ENCODE data around the gene GSG1L.

GSG1L gene

DNA sequence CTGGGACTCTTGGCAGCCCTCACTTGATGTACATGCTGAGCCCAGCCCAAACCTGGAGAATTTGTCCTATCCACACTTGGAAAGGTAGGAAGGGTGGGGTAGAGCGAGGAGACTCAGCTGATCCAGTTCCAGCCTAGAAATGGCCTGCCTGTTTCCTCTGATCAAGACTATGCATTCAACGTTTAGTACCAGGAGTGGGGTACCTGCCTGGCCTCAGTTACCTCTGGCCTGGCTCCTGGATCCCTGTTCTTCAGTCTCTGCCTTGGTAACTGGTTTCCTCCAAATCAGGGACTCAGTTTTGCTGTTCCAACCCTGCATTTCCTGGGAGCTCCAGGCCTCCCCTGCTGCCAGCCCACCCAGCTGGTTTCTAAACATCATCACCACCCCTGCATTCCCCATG lies 233.5 kb downstream of the GSG1L start:
- no peaks in the 10 kb centered on the region for H3K36me3 ChIP-seq (ENCODE audit: control insufficient read depth, insufficient read depth, low read length)
- no peak overlapping the region for H3K4me3 ChIP-seq (replicated peaks; ENCODE audit: low read depth, low read length)
- TF ChIP-seq, protein P1, sequence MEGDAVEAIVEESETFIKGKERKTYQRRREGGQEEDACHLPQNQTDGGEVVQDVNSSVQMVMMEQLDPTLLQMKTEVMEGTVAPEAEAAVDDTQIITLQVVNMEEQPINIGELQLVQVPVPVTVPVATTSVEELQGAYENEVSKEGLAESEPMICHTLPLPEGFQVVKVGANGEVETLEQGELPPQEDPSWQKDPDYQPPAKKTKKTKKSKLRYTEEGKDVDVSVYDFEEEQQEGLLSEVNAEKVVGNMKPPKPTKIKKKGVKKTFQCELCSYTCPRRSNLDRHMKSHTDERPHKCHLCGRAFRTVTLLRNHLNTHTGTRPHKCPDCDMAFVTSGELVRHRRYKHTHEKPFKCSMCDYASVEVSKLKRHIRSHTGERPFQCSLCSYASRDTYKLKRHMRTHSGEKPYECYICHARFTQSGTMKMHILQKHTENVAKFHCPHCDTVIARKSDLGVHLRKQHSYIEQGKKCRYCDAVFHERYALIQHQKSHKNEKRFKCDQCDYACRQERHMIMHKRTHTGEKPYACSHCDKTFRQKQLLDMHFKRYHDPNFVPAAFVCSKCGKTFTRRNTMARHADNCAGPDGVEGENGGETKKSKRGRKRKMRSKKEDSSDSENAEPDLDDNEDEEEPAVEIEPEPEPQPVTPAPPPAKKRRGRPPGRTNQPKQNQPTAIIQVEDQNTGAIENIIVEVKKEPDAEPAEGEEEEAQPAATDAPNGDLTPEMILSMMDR (IDR thresholded peaks at IDR 0.05; ENCODE audit: insufficient read depth, low read length, poor library complexity, severe bottlenecking) = no peak
- H3K27me3 ChIP-seq (replicated peaks; ENCODE audit: control insufficient read depth, insufficient read depth, low read length) = no peaks in the 10 kb centered on the region
- DNase-seq (ENCODE audit: extremely low read depth, insufficient read length) = no peak

DNA sequence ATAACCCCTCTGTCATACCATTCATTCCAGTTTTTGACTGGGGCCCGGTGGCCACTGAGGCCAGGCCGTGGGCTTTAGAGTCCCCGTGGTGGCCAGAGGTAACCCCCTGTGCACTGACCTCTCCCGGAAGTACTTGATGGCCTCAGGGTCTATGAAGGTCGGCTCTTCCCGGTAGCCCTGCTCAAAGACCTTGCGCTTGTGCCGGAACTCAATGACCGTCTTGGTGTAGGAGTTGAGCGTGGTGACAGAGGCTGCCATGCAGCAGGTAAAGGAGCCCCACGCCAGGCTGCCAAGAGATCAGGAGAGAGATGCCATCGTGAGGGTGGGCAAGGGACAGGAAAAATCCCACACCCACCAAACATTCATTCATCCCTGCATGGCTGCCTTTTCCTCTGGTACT lies 234.8 kb downstream of the GSG1L start:
- TF ChIP-seq, protein P1 (IDR thresholded peaks at IDR 0.05; ENCODE audit: insufficient read depth, low read length, poor library complexity, severe bottlenecking) = no peak
- Histone ChIP-seq H3K27me3 (replicated peaks; ENCODE audit: control insufficient read depth, insufficient read depth, low read length) (no peaks in the 10 kb centered on the region), H3K4me3 (replicated peaks; ENCODE audit: low read depth, low read length) (no peak overlapping the region), H3K36me3 (ENCODE audit: control insufficient read depth, insufficient read depth, low read length) (no peaks in the 10 kb centered on the region)
- DNase-seq (ENCODE audit: extremely low read depth, insufficient read length) = no peak

DNA sequence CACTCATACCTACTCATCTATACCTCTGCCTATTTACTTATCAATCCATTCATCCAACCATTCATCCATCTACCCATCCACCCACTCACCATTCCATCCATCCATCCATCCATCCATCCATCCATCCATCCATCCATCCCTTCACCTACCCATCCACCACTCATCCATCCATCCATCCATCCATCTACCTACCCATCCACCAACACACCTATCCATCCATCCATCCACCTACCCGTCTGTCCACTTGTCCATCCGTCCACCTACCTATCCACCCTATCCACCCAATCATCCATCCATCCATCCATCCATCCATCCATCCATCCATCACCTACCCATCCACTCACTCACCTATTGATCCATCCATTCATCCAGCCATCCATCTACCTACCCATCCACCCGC lies 235.7 kb downstream of the GSG1L start:
- no peak overlapping the region for H3K4me3 ChIP-seq (replicated peaks; ENCODE audit: low read depth, low read length)
- DNase-seq (ENCODE audit: extremely low read depth, insufficient read length) = no peak
- H3K36me3 ChIP-seq (ENCODE audit: control insufficient read depth, insufficient read depth, low read length) = no peaks in the 10 kb centered on the region
- TF ChIP-seq, protein P1 (IDR thresholded peaks at IDR 0.05; ENCODE audit: insufficient read depth, low read length, poor library complexity, severe bottlenecking) = no peak
- no peaks in the 10 kb centered on the region for H3K27me3 ChIP-seq (replicated peaks; ENCODE audit: control insufficient read depth, insufficient read depth, low read length)

DNA sequence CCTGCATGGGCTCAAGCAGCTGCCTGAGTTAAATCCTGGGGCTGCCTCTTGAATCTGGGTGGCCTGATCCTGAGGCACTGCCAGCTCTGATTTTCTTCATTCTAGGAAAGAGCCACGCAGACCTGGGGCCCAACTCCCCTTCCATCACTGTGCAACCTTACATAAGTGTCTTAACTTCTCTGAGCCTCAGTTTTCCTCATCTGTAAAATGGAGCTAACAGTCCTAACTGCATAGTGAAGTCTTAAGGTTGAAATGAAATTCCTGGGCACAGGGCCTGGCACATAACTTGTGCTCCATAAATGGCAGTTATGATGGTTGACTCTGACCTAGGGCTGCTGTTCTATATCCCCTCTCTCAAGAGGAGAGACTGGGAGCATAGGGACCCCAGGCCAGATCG lies 236.6 kb downstream of the GSG1L start:
- Histone ChIP-seq H3K36me3 (ENCODE audit: control insufficient read depth, insufficient read depth, low read length) (no peaks in the 10 kb centered on the region), H3K27me3 (replicated peaks; ENCODE audit: control insufficient read depth, insufficient read depth, low read length) (no peaks in the 10 kb centered on the region), H3K4me3 (replicated peaks; ENCODE audit: low read depth, low read length) (no peak overlapping the region)
- DNase-seq (ENCODE audit: extremely low read depth, insufficient read length) = no peak
- TF ChIP-seq, protein P1 (IDR thresholded peaks at IDR 0.05; ENCODE audit: insufficient read depth, low read length, poor library complexity, severe bottlenecking) = no peak

DNA sequence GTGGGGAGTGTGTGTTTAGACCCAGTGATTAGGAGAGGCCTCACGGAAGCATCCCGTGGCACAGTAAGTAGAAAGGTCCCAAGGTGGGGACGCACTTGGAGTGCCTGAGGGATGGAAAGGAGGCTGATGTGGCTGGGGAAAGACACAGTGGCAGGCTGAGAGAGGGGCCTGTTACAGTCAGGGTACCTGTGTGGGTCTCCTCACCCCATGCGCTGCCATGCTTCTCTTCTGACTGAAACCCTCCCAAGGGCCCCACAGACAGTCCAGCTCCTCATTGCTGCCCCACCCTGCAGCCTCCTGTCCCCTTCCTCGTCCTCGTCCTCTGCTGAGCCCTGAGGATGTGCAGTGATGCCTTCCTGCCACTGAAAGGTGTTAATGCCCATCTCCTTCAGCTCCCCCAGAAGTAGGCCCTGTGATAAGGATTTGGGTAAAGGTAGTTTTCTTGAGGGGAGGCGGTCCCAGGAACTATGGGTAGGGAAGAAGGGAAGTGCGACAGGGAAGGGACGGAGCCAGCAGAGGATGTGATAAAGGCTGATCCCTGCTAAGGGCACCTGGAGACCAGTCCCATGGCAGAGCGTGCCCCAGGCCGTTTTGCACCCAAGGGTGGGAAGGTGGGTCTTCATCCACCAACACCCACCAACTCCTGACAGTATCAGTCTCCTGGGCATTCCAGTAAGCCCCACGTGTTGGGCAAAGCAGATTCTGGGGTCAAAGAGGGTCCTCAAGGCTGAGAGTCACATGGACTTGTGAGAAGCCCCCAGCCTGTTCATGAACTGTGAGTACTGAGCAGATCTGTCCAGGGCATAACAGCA lies 237.2 kb downstream of the GSG1L start:
- no peak overlapping the region for H3K4me3 ChIP-seq (replicated peaks; ENCODE audit: low read depth, low read length)
- TF ChIP-seq, protein P1 (IDR thresholded peaks at IDR 0.05; ENCODE audit: insufficient read depth, low read length, poor library complexity, severe bottlenecking) = no peak

More for the DNA sequence above, 237.2 kb downstream of the GSG1L start:
- H3K27me3 ChIP-seq (replicated peaks; ENCODE audit: control insufficient read depth, insufficient read depth, low read length) = no peaks in the 10 kb centered on the region
- H3K36me3 ChIP-seq (ENCODE audit: control insufficient read depth, insufficient read depth, low read length) = no peaks in the 10 kb centered on the region
- no peak for DNase-seq (ENCODE audit: extremely low read depth, insufficient read length)
